Uterus (tissue), 2 donors: ENCODE data around the gene RPS28.
"Not testable (repeated sequence)": the region's sequence is repeated elsewhere in the genome, so short reads cannot be mapped to it uniquely, and the experiment has no call there.

Experiments used
- CTCF ChIP-seq, 4 experiments: fragments of 200-600 bp in 2 of 4; fragments of 450-650 bp in 2 of 4; sonication (generic) in 2 of 4; IDR thresholded peaks; one replicate each; pipeline ENCODE4 v1.5.1; 2016 to 2019; ENCODE audit warnings: antibody characterized with exemption in 4 of 4, mild to moderate bottlenecking in 2 of 4, moderate library complexity in 1 of 4
- POLR2A ChIP-seq, 2 donors: fragments of 450-650 bp; IDR thresholded peaks; one replicate each; pipeline ENCODE4 v1.6.1; 2016; ENCODE audit warnings: antibody characterized with exemption in 2 of 2, mild to moderate bottlenecking in 1 of 2, moderate library complexity in 1 of 2

DNA sequence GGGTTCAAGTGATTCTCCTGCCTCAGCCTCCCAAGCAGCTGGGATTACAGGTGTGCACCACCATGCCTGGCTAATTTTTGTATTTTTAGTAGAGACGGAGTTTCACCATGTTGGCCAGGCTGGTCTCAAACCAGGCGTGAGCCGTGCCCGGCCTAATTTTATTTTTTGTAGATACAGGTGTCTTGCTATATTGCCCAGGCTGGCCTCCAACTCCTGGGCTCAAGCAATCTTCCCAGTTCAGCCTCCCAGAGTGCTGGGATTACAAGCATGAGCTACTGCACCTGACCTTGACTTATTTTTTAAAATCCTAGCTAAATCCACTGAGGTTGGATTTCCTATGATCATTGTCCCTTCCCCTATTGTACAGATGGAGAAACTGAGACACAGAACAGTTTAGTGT, 20.2 kb downstream of the RPS28 start:
- not testable (repeated sequence) for TF ChIP-seq CTCF, POLR2A (IDR thresholded peaks at IDR 0.05)
